ENCODE data around the gene CCL5. TPM values are rescaled to one million over a fixed set of nuclear protein-coding genes. Genes with fewer than 3 reads are reported as not detected.

The CCL5 gene
- total RNA-seq (under 1 TPM in 1 of 2 donors, not detected in 1; 0.87 TPM), polyA plus RNA-seq (ENCODE audit: insufficient read depth, low read depth, low replicate concordance) (16.2 TPM)
- long read RNA-seq, donor 1, partial matches to known transcripts, result 0 of 2 reads
- long read RNA-seq, donor 1, other reads (novel, unspliced or antisense), result 0 of 2 reads
- long read RNA-seq, donor 2, result 0 reads

DNA sequence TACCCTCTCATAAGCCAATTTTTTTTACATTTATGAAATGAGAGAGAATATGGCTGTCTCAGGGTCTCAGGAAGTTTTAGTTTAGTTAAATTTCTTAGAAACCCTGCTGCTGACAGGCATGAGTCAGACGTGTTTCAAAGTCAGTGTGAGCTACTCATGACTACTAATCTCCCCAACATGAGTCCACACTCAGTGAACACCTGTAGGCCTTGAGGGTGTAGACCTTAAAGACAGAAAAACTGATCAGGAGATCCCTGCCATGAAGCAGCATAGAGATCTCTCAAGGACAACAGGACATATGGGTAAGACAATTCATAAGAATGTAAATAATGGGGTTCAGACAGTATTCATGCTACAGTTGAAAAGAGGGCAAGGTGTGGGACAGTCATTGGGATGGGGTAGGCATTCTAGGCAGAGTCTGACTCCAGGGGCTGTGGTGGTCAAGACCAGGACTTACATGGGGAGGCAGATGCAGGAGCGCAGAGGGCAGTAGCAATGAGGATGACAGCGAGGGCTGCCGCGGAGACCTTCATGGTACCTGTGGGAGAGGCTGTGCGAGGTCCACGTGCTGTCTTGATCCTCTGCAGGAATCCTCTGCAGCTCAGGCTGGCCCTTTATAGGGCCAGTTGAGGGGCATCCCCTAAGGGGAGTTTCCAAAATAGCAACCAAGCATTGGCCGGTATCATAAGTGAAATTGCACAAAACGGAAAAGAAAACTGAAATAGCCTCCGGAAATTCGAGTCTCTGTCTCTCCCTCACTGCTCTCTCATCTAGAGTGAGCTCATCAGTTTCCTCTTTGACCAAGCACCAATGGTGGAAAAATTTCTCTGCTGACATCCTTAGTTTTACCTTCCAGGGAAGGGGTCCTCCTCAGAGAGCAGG, at the start of gene CCL5:
TSS of gene CCL5 (minus strand) at position 588 of the 882 bp plus-strand sequence.
- Histone ChIP-seq H3K9me3 (no peaks in the 10 kb centered on the region), H3K36me3 (ENCODE audit: low read depth, missing control alignments) (no peaks in the 10 kb centered on the region), H3K4me1 (no peaks in the 10 kb centered on the region), H3K27me3 (no peaks in the 10 kb centered on the region), H3K4me3 (no peak within 1 kb of the TSS), H3K27ac (no peak within 1 kb of the TSS)
- 69 to 75% methylated on average over 11 of the region's 11 CpGs for WGBS, 2 donors
- TF ChIP-seq POLR2A (IDR thresholded peaks at IDR 0.05), result no peak
- TF ChIP-seq, protein P1, sequence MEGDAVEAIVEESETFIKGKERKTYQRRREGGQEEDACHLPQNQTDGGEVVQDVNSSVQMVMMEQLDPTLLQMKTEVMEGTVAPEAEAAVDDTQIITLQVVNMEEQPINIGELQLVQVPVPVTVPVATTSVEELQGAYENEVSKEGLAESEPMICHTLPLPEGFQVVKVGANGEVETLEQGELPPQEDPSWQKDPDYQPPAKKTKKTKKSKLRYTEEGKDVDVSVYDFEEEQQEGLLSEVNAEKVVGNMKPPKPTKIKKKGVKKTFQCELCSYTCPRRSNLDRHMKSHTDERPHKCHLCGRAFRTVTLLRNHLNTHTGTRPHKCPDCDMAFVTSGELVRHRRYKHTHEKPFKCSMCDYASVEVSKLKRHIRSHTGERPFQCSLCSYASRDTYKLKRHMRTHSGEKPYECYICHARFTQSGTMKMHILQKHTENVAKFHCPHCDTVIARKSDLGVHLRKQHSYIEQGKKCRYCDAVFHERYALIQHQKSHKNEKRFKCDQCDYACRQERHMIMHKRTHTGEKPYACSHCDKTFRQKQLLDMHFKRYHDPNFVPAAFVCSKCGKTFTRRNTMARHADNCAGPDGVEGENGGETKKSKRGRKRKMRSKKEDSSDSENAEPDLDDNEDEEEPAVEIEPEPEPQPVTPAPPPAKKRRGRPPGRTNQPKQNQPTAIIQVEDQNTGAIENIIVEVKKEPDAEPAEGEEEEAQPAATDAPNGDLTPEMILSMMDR (IDR thresholded peaks at IDR 0.05), result no peak
- DNase-seq, result no peak
- intact Hi-C loops (cut with DNase I; ENCODE audit: low total_unique reads), result no loop called here

DNA sequence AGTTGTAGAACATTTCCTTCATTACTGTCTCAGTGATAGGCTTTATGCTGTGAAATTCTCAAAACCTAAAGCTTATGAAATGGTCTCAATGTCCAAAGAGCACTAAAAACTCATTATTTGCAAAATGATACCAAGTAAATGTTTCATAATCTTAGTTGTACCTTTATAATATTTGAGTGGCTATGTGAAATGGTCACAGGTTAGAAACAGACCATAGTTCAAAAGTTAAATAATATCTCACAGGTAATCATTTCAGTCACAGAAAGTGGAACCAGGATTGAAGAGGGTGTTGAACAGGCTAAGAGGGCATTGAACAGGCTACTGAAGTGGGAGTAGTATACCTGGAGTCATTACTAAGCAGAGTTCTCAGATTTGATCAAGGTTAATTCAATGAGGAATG, 47.6 kb upstream of the CCL5 start:
- no peak for DNase-seq
- Histone ChIP-seq H3K27me3 (no peaks in the 10 kb centered on the region), H3K4me3 (no peak overlapping the region), H3K36me3 (ENCODE audit: low read depth, missing control alignments) (no peaks in the 10 kb centered on the region), H3K4me1 (peaks cover 23% of the 10 kb centered on the region), H3K27ac (no peak overlapping the region), H3K9me3 (no peaks in the 10 kb centered on the region)
- intact Hi-C loops (cut with DNase I; ENCODE audit: low total_unique reads), result no loop called here
- TF ChIP-seq, protein P1 (IDR thresholded peaks at IDR 0.05), result no peak
- no peak for TF ChIP-seq POLR2A (IDR thresholded peaks at IDR 0.05)

DNA sequence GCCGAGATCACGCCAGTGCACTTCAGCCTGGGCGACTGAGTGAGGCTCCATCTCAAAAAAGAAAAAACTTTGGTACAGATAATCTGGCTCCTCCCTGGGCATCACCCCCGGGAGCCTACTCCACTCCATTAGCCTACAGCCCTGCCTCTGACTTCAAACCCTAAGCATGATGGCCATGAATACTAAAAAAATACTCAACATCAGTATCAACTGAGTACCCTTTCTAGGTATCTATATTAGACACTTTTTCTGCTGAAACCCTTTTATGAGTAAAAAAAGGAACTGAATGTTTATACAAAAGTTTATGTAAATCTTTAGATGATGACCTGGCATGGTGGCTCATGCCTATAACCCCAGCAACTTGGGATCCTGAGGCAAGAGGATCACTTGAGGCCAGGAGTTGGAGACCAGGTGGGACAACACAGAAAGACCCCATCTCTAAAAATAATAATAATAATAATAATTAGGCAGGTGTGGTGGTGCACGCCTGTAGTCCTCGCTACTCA, 43.5 kb upstream of the CCL5 start:
- Histone ChIP-seq H3K27me3 (no peaks in the 10 kb centered on the region), H3K27ac (no peak overlapping the region), H3K4me1 (no peaks in the 10 kb centered on the region), H3K9me3 (no peaks in the 10 kb centered on the region), H3K4me3 (no peak overlapping the region), H3K36me3 (ENCODE audit: low read depth, missing control alignments) (no peaks in the 10 kb centered on the region)
- intact Hi-C loops (cut with DNase I; ENCODE audit: low total_unique reads), result no loop called here
- WGBS, 2 donors, result 92 to 96% methylated on average over 6 of the region's 6 CpGs
- no peak for DNase-seq
- no peak for TF ChIP-seq POLR2A (IDR thresholded peaks at IDR 0.05)
- TF ChIP-seq, protein P1 (IDR thresholded peaks at IDR 0.05), result no peak

DNA sequence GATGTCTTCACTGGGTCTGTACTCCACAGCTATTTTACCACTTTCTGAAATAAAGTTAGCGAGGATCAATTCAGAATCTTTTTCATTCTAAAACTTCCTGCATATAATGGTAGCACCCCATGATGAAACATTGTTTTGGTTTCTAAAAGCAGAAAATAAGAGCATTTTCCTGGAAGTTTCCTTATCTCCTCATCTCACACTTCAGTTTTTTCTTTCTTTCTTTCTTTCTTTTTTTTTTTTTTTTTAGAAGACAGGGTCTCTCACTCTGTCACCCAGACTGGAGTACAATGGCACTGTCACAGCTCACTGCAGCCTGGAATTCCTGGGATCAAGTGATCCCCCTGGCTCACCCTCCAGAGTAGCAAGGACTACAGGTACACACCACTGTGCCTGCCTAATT, 40.1 kb upstream of the CCL5 start:
- intact Hi-C loops (cut with DNase I; ENCODE audit: low total_unique reads), result no loop called here
- H3K9me3 ChIP-seq, result no peaks in the 10 kb centered on the region
- 94 to 100% methylated on average over 1 of the region's 1 CpG for WGBS, 2 donors
- no peaks in the 10 kb centered on the region for H3K27me3 ChIP-seq
- TF ChIP-seq POLR2A (IDR thresholded peaks at IDR 0.05), result no peak
- TF ChIP-seq, protein P1 (IDR thresholded peaks at IDR 0.05), result no peak
- no peak overlapping the region for H3K4me3 ChIP-seq
- no peaks in the 10 kb centered on the region for H3K36me3 ChIP-seq (ENCODE audit: low read depth, missing control alignments)
- no peak for DNase-seq
- no peaks in the 10 kb centered on the region for H3K4me1 ChIP-seq
- H3K27ac ChIP-seq, result no peak overlapping the region
